ENCODE measurements around the gene HUNK.

- TF ChIP-seq ZNF274 (IDR thresholded peaks at IDR 0.05; ENCODE audit: borderline replicate concordance, extremely low read depth, low read length) (no peak), CTCF (IDR thresholded peaks at IDR 0.05; ENCODE audit: control extremely low read depth in 1 of 3, insufficient read depth in 1 of 3, low read depth in 1 of 3, low read length in 3 of 3) (no peak), SRF (IDR thresholded peaks at IDR 0.05; ENCODE audit: low read depth, low read length) (no peak), EP300 (IDR thresholded peaks at IDR 0.05; ENCODE audit: borderline replicate concordance in 1 of 2, low read depth in 2 of 2, low read length in 2 of 2) (no peak), BCL11A (IDR thresholded peaks at IDR 0.05; ENCODE audit: low read depth in 2 of 2, low read length in 2 of 2) (no peak), EZH2 (IDR thresholded peaks at IDR 0.05; ENCODE audit: low read depth, low read length, severe bottlenecking) (no peak), SUZ12 (IDR thresholded peaks at IDR 0.05; ENCODE audit: low read length) (no peak), KDM5A (IDR thresholded peaks at IDR 0.05; ENCODE audit: low read length) (no peak), POLR2A (IDR thresholded peaks at IDR 0.05; ENCODE audit: control extremely low read depth in 1 of 2, low read depth in 2 of 2, low read length in 2 of 2) (no peak), TEAD4 (IDR thresholded peaks at IDR 0.05; ENCODE audit: low read depth, low read length) (no peak), TCF12 (IDR thresholded peaks at IDR 0.05; ENCODE audit: low read depth, low read length) (no peak)
These were observed 124.4 kb downstream of the HUNK start for GRCh38 chr21:31997191-31997590.
